Left colon (tissue), 2 donors: Measurements from ENCODE around the gene ABTB2. TPM values are rescaled to one million over a fixed set of nuclear protein-coding genes. Genes with fewer than 3 reads are reported as not detected.
"Not testable (repeated sequence)": the region's sequence is repeated elsewhere in the genome, so short reads cannot be mapped to it uniquely, and the experiment has no call there.

Experiments
- ATAC-seq: fragments of 200-7000 bp; cut with Tn5 transposase; one replicate; pipeline ENCODE4 v1.9.1; 2020; ENCODE audit warnings: mild to moderate bottlenecking, moderate library complexity
- DNase-seq, 2 donors: peaks; one replicate each; pipeline ENCODE4 v3.0.0-alpha.2; 2020
- intact Hi-C, 2 donors: fragments of 100-400 bp; cut with DNase I in 1 of 2; cut with micrococcal nuclease in 1 of 2; formaldehyde crosslinking; loops; one replicate each; pipeline versions ENCODE4 v1.11.2 to v1.14.0; 2022; cut with DNase I, micrococcal nuclease
- total RNA-seq, 2 donors: library from RNA; stranded (reverse); fragmentation: NEBNext Ultra II Directional; extraction: Animal tissue kit (Norgen Biotek cat#: 25700); gene quantifications; one replicate each; pipeline ENCODE4 v1.2.1, GENCODE V29; 2021
- donor health status: DM: no; HTN: no; CAD: no.
- donor health status: DM: yes; HTN: yes; CAD: no.

ABTB2 gene
- total RNA-seq, 2 donors from 2014 or later: 16.5 to 16.6 TPM

- intact Hi-C loops: no loop called here
- ATAC-seq: no peak
These were observed 122.6 kb downstream of the ABTB2 start for GRCh38 chr11:34235189-34235588.

DNA sequence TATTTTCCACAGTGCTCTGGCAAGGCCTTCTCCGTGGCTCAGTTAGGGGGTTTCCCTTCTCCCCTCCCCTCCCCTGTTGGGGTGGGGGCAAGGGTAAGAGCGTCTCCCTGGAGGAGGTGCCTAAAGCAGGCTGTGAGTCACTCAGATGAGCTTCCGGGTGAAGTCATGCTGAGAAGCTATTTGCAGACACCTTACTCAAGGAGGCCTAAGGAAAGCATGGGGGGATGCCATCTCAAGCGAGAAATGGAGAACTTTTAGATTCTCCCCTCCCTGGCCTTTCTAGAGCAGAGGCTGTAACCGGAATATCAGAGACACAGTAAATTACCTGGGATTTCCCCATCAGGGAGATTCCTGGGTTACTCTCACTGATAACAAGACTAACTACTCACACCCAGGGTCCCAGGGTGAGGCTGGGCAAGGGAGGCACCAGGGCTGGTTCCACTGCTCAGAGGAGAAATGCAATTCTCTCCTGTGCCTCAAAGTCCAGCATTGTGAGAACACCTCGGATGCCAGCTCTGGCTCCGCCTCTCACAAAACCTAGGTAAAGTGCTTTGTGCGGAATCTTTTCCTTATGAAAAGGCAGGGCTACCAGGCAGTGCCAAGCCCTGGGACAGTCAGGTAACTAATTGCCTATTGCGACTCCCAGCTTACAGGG, 123.6 kb downstream of the ABTB2 start:
- ATAC-seq (peak; percentile 95), DNase-seq (peak; percentile 75 to 84)
- intact Hi-C loops: no loop called here

More at GRCh38 chr11:34235189-34235588, 122.6 kb downstream of the ABTB2 start:
- DNase-seq: no peak

DNA sequence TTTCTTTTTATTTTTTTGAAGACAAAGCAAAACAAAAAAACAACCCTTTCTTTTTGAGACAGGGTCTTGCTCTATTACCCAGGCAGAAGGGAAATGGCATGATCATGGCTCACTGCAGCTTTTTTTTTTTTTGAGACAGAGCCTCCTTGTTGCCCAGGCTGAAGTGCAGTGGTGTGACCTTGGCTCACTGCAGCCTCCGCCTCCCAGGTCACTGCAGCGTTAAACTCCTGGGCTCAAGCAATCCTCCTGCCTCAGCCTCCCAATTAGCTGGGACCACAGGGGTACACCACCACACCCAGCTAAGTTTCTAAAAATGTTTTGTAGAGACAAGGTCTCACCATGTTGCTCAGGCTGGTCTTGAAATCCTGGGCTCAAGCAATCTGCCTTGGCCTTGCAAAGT, 124.6 kb downstream of the ABTB2 start:
- ATAC-seq: no peak
- intact Hi-C loops: no loop called here
- no peak for DNase-seq

GRCh38 chr11:34232807-34233206, 125.0 kb downstream of the ABTB2 start:
- intact Hi-C loops: no loop called here
- DNase-seq: no peak
- ATAC-seq: no peak

DNA sequence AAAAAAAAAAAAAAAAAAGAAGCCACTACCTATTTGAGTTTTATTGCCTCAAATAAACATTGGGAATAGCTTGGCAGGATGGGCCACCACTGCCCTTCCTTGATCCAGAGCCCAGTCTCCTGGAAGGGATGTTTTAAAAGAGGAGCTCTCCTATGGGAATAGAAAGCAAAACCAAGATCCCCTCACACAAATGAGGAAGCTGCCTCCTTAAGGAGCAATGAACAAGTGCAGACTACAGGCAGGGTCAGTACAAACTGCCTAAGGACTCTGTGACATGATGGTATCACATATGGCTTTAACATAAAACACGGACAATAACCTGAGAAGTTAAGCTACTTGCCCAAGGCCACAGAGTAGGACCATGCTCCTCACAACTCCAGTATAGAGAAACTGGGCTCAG, 131.6 kb downstream of the ABTB2 start:
- ATAC-seq (peak; percentile 84), DNase-seq (no peak)
- intact Hi-C loops: no loop called here

- no peak for DNase-seq
- ATAC-seq: no peak
- intact Hi-C loops: no loop called here
These were observed 132.7 kb downstream of the ABTB2 start for GRCh38 chr11:34225091-34225490.

DNA sequence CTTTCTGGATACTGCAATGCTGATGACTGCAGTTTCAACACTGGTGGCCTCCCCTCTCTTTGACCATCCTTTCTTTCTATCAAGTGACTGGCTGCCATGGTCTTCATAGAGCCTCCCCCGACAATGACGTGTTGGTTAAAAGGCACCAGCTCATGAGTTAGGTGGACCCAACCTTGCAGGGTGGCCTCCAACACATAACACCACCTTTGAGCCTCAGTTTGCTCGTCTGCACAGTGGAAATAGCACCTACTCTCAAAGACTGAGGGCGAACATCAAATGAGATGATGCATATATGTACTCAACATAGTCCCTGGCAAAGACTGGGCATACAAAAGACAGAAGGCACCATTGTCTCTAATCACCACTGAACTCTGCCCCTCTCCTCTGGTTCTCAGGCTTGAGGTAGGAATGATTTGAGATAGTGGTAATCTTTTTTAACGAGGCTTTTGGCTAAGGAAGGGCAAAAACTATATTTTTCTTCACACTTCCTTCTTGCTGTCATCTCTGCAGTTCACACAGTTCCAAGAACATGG, 133.3 kb downstream of the ABTB2 start:
- DNase-seq: no peak
- intact Hi-C loops: no loop called here

DNA sequence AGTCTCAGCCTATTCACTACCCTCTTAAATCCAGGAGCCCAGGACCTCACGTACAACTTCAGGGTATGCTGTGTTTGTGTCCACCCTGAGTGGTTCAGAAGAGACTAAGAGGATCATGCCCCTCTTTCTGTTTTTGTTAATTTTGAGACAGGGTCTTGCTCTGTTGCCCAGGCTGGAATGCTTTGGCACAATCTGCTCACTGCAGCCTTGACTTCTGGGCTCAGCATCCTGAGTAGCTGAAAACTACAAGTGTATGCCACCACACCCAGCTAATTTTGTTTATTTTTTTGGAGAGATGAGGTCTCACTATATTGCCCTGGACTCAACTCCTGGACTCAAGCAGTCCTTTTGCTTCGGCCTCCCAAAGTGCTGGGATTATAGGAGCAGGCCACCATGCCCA, 133.9 kb downstream of the ABTB2 start:
- intact Hi-C loops: no loop called here
- ATAC-seq (no peak), DNase-seq (no peak)

More for the DNA sequence above, 133.3 kb downstream of the ABTB2 start:
- peak; percentile 59 for ATAC-seq

- intact Hi-C loops: no loop called here
- DNase-seq (peak; percentile 62 to 83), ATAC-seq (peak; percentile 59)
These were observed 134.6 kb downstream of the ABTB2 start for GRCh38 chr11:34223021-34223813.

- DNase-seq: no peak
- intact Hi-C loops: no loop called here
- ATAC-seq: no peak
These were observed 135.8 kb downstream of the ABTB2 start for GRCh38 chr11:34222030-34222429.

DNA sequence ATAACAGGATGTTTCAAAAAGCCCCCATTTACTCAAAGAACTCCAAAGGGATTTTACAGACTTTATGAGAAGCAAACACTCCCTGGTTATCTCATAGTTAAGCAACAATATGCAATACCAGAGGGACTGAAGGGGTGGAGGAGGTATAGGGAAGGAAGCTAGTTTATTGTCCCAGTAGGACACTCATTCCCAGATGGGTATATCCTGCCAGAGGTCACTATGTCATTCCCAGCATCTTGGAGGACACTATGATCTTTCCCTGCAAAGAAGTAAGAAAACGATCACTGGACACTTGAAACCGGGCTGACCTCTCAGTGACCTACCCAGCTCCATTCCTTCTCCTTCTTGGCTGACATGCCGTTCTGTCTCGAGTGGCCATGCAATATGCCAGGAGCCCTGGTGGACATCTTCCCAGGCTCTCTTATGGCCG, 137.9 kb downstream of the ABTB2 start:
- ATAC-seq: peak; percentile 36
- intact Hi-C loops: no loop called here
- no peak for DNase-seq

DNA sequence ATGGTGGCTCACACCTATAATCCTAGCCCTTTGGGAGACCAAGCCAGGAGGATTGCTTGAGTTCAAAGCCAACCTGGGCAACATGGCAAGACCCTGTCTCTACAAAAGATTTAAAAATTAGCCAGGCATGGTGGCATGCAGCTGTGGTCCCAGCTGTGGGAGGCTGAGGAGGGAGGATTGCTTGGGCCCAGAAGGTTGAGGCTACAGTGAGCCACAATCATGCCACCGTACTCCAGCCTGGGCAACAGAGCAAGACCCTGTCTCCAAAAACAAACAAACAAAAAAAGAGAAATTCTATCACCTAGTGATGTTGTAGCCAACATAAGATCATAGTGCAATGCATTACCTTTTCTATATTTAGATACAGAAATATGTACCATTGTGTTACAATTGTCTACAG, 138.5 kb downstream of the ABTB2 start:
- DNase-seq (no peak), ATAC-seq (no peak)
- intact Hi-C loops: no loop called here

- intact Hi-C loops, DNase-seq, ATAC-seq: not testable (repeated sequence)
These were observed 139.1 kb downstream of the ABTB2 start for GRCh38 chr11:34218756-34219155.

DNA sequence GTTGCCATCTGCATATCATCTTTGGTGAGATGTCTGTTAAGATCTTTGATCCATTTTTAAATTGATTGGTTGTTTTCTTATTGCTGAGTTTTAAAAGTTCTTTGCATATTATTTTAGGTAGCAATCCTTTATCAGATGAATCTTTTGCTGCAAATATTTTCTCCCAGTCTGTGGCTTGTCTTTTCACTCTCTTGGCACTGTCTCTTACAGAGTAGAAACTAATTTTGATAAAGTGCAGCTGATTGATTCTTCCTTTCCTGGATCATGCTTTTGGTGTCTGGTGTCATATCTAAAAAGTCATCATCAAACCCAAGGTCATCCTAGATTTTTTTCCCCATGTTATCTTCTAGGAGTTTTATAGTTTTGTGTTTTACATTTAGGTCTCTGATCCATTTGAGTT, 139.7 kb downstream of the ABTB2 start:
- ATAC-seq (no peak), DNase-seq (no peak)
- intact Hi-C loops: no loop called here

- no peak for DNase-seq
- no peak for ATAC-seq
- intact Hi-C loops: no loop called here
These were observed 141.1 kb downstream of the ABTB2 start for GRCh38 chr11:34216706-34217105.

- no peak for ATAC-seq
- DNase-seq: no peak
- intact Hi-C loops: no loop called here
These were observed 141.9 kb downstream of the ABTB2 start for GRCh38 chr11:34215806-34216453.

- DNase-seq: no peak
- ATAC-seq: peak; percentile 75
- intact Hi-C loops: no loop called here
These were observed 142.6 kb downstream of the ABTB2 start for GRCh38 chr11:34214961-34215805.

DNA sequence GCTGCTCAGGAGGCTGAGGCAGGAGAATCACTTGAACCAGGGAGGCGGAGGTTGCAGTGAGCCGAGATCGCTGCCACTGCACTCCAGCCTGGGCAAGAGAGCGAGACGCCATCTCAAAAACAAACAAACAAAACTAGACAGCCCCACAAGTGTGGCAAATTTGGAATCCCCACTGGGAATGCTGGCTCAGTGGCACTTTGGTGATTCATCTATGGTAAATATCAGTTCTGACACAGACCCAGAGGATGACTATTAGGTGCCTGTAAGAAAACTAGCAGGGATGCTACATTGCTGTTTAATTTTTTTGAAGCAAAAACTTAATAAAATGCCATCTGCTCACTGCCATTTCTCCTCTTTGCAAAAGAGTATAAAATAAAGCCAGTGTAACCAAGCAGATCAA, 144.4 kb downstream of the ABTB2 start:
- ATAC-seq (no peak), DNase-seq (no peak)
- intact Hi-C loops: no loop called here

DNA sequence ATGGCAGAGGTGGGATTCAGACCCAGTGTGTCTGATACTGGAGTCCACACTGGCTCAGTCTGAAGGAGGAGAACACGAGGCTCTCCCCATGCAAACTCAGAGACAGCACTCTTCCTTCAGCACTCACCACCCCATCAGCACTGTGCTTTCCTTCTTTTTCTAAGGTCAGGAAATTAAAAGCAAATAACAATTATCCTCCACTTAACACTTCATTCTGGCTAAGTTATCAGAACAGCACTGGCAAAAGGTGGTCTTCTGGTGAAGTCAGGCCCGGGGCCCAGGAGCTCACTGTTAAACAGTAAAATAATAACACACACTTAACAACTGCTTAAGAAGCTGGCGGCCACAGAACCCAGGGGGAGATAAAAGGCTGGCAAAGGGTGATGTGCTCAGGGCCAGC, 145.2 kb downstream of the ABTB2 start:
- intact Hi-C loops: no loop called here
- no peak for ATAC-seq
- no peak for DNase-seq
